ENCODE measurements around the gene ERICH4.

Gene ERICH4

GRCh38 chr19:41455936-41456335 is 13.0 kb downstream of the ERICH4 start:
- no peak for TF ChIP-seq CTCF (IDR thresholded peaks at IDR 0.05)

GRCh38 chr19:41456342-41456918 is 13.5 kb downstream of the ERICH4 start:
- TF ChIP-seq CTCF (IDR thresholded peaks at IDR 0.05), result no peak

- TF ChIP-seq CTCF (IDR thresholded peaks at IDR 0.05), result no peak
These were observed 14.3 kb downstream of the ERICH4 start for GRCh38 chr19:41457241-41457640.

GRCh38 chr19:41462497-41462896 is 19.5 kb downstream of the ERICH4 start:
- TF ChIP-seq CTCF (IDR thresholded peaks at IDR 0.05), result no peak

- TF ChIP-seq CTCF (IDR thresholded peaks at IDR 0.05), result no peak
These were observed 33.6 kb downstream of the ERICH4 start for GRCh38 chr19:41476583-41476982.

GRCh38 chr19:41478171-41478570 is 35.2 kb downstream of the ERICH4 start:
- no peak for TF ChIP-seq CTCF (IDR thresholded peaks at IDR 0.05)

GRCh38 chr19:41478875-41479756 is 36.2 kb downstream of the ERICH4 start:
- TF ChIP-seq CTCF (IDR thresholded peaks at IDR 0.05), result no peak
